ENCODE data around the gene BIRC6. TPM values are rescaled to one million over a fixed set of nuclear protein-coding genes. Genes with fewer than 3 reads are reported as not detected.

The BIRC6 gene
- total RNA-seq, 1 experiment from 2014 or later: 79.0 TPM

DNA sequence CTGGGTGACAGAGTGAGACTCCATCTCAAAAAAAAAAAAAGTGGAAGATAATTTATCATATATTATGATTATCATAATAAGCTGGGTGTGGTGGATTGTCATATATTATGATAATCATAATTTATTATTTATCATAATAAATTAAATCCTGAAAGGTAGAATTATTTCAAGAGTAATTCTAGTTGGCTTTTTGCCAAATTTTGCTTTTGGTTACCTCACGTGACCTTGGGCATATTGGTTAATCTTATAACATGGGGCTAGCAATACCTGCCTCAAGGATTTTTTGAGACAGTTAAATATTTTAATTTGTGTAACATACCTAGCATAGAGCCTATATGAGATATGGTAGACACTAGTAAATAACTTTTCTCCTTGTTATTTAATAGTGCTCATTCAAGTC lies 159.7 kb downstream of the BIRC6 start:
- Histone ChIP-seq H3K9me2 (ENCODE audit: insufficient read depth) (no peaks in the 10 kb centered on the region), H3K36me3 (ENCODE audit: low read depth) (peaks cover 50% of the 10 kb centered on the region), H3K27me3 (ENCODE audit: insufficient read depth, low read depth) (no peaks in the 10 kb centered on the region), H3K4me1 (replicated peaks; ENCODE audit: insufficient read depth) (no peaks in the 10 kb centered on the region), H3K27ac (no peak overlapping the region), H2AFZ (no peak overlapping the region), H3K4me3 (no peak overlapping the region), H3K4me2 (no peak overlapping the region), H3K79me2 (ENCODE audit: low read depth) (no peaks in the 10 kb centered on the region), H3K9me3 (ENCODE audit: insufficient read depth, low read depth) (no peaks in the 10 kb centered on the region), H4K20me1 (ENCODE audit: insufficient read depth) (peaks cover 3% of the 10 kb centered on the region; the same call in 1 of the 2 replicates), H3F3A (ENCODE audit: insufficient read depth, low read depth) (peaks cover 22% of the 10 kb centered on the region)
- intact Hi-C loops (cut with micrococcal nuclease; ENCODE audit: unreplicated experiment): no loop called here
- ChIA-PET CTCF (no interaction called here), POLR2A (ENCODE audit: unreplicated experiment) (interaction anchor here (0.6 kb wide), 1 partner anchor 13 kb away, joined by 5 read pairs; no protein-coding TSS in a partner anchor)
- BruUV-seq (replicated peaks): no TSS peak
- DNase-seq: no peak
- no peak for TF ChIP-seq EZH2 (IDR thresholded peaks at IDR 0.05; ENCODE audit: low read depth)
- TF ChIP-seq, protein P1, sequence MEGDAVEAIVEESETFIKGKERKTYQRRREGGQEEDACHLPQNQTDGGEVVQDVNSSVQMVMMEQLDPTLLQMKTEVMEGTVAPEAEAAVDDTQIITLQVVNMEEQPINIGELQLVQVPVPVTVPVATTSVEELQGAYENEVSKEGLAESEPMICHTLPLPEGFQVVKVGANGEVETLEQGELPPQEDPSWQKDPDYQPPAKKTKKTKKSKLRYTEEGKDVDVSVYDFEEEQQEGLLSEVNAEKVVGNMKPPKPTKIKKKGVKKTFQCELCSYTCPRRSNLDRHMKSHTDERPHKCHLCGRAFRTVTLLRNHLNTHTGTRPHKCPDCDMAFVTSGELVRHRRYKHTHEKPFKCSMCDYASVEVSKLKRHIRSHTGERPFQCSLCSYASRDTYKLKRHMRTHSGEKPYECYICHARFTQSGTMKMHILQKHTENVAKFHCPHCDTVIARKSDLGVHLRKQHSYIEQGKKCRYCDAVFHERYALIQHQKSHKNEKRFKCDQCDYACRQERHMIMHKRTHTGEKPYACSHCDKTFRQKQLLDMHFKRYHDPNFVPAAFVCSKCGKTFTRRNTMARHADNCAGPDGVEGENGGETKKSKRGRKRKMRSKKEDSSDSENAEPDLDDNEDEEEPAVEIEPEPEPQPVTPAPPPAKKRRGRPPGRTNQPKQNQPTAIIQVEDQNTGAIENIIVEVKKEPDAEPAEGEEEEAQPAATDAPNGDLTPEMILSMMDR (conservative IDR thresholded peaks at IDR 0.05): no peak

- Histone ChIP-seq H3K9me3 (ENCODE audit: insufficient read depth, low read depth) (no peaks in the 10 kb centered on the region), H3K27ac (no peak overlapping the region), H3K4me3 (no peak overlapping the region), H3F3A (ENCODE audit: insufficient read depth, low read depth) (peaks cover 24% of the 10 kb centered on the region), H3K9me2 (ENCODE audit: insufficient read depth) (no peaks in the 10 kb centered on the region), H3K4me1 (replicated peaks; ENCODE audit: insufficient read depth) (no peaks in the 10 kb centered on the region), H3K36me3 (ENCODE audit: low read depth) (peaks cover 41% of the 10 kb centered on the region), H3K4me2 (no peak overlapping the region), H4K20me1 (ENCODE audit: insufficient read depth) (no peaks in the 10 kb centered on the region; the same call in 1 of the 2 replicates), H3K79me2 (ENCODE audit: low read depth) (no peaks in the 10 kb centered on the region), H2AFZ (no peak overlapping the region), H3K27me3 (ENCODE audit: insufficient read depth, low read depth) (no peaks in the 10 kb centered on the region)
- DNase-seq: no peak
- BruUV-seq (replicated peaks): no TSS peak
- TF ChIP-seq, protein P1 (conservative IDR thresholded peaks at IDR 0.05): no peak
- no peak for TF ChIP-seq EZH2 (IDR thresholded peaks at IDR 0.05; ENCODE audit: low read depth)
- ChIA-PET CTCF (no interaction called here), POLR2A (ENCODE audit: unreplicated experiment) (no interaction called here)
- intact Hi-C loops (cut with micrococcal nuclease; ENCODE audit: unreplicated experiment): no loop called here
These were observed 165.9 kb downstream of the BIRC6 start for GRCh38 chr2:32522770-32523169.

DNA sequence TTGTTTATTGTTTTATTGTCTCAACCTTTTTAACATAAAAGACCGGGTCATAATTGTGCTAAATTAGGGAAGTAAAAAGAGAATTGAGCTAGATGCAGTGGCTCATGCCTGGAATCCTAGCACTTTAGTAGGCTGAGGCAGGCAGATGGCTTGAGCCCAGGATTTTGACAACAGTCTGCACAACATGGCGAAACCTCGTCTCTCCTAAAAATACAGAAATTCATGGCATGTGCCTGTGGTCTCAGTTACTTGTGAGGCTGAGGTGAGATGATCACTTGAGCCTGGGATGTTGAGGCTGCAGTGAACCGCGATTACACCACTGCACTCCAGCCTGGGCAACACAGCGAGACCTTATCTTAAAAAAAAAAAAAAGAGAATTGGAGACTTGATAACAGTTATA lies 166.9 kb downstream of the BIRC6 start:
- H3K4me2 ChIP-seq: no peak overlapping the region
- CTCF ChIA-PET: no interaction called here
- intact Hi-C loops (cut with micrococcal nuclease; ENCODE audit: unreplicated experiment): no loop called here

More for the DNA sequence above, 166.9 kb downstream of the BIRC6 start:
- TF ChIP-seq, protein P1 (conservative IDR thresholded peaks at IDR 0.05): no peak
- no peak for TF ChIP-seq EZH2 (IDR thresholded peaks at IDR 0.05; ENCODE audit: low read depth)
- no peaks in the 10 kb centered on the region; the same call in 1 of the 2 replicates for H4K20me1 ChIP-seq (ENCODE audit: insufficient read depth)
- DNase-seq: no peak
- H3K79me2 ChIP-seq (ENCODE audit: low read depth): no peaks in the 10 kb centered on the region
- no peak overlapping the region for H3K4me3 ChIP-seq
- no peak overlapping the region for H2AFZ ChIP-seq
- H3F3A ChIP-seq (ENCODE audit: insufficient read depth, low read depth): peaks cover 19% of the 10 kb centered on the region; the same call in 1 of the 2 replicates
- H3K27ac ChIP-seq: no peak overlapping the region
- H3K9me2 ChIP-seq (ENCODE audit: insufficient read depth): no peaks in the 10 kb centered on the region
- peaks cover 34% of the 10 kb centered on the region; the same call in 1 of the 2 replicates for H3K36me3 ChIP-seq (ENCODE audit: low read depth)
- H3K27me3 ChIP-seq (ENCODE audit: insufficient read depth, low read depth): no peaks in the 10 kb centered on the region
- H3K9me3 ChIP-seq (ENCODE audit: insufficient read depth, low read depth): no peaks in the 10 kb centered on the region
- POLR2A ChIA-PET (ENCODE audit: unreplicated experiment): no interaction called here
- no peaks in the 10 kb centered on the region for H3K4me1 ChIP-seq (replicated peaks; ENCODE audit: insufficient read depth)
- no TSS peak for BruUV-seq (replicated peaks)

Measured in PC-9 (cell line).